Progenitor cell of endocrine pancreas (in vitro differentiated cells): ENCODE measurements around the gene PLEKHA6. TPM values are rescaled to one million over a fixed set of nuclear protein-coding genes. Genes with fewer than 3 reads are reported as not detected.
"Not testable (repeated sequence)": the region's sequence is repeated elsewhere in the genome, so short reads cannot be mapped to it uniquely, and the experiment has no call there.

Source experiments
- DNase-seq: peaks from one replicate; pipeline ENCODE4 v3.0.0; 2021; ENCODE audit warnings: low spot score; ENCODE audit not compliant: unreplicated experiment
- H3K27ac Mint-ChIP-seq: 2 replicates; pipeline ENCODE4 v1.8.0; 2021; ENCODE audit warnings: mild to moderate bottlenecking, moderate library complexity, mixed read lengths
- H3K27me3 Mint-ChIP-seq: 2 replicates; pipeline ENCODE4 v1.8.0; 2021; ENCODE audit warnings: mixed read lengths
- H3K36me3 Mint-ChIP-seq: 2 replicates; pipeline ENCODE4 v1.8.0; 2022; ENCODE audit warnings: mixed read lengths; ENCODE audit not compliant: insufficient read depth
- H3K4me1 Mint-ChIP-seq: 2 replicates; pipeline ENCODE4 v1.8.0; 2021; ENCODE audit warnings: low read depth, mixed read lengths
- H3K4me3 Mint-ChIP-seq: 2 replicates; pipeline ENCODE4 v1.8.0; 2021; ENCODE audit warnings: low read depth, mild to moderate bottlenecking, moderate library complexity, mixed read lengths
- H3K9me3 Mint-ChIP-seq: 2 replicates; pipeline ENCODE4 v1.8.0; 2021; ENCODE audit warnings: low read depth, mixed read lengths
- total RNA-seq: library from RNA; stranded (reverse); gene quantifications from 2 replicates; pipeline ENCODE4 v1.2.1, GENCODE V29; 2021
- TF ChIP-seq, protein P1 (sequence below): fragments of 200-600 bp; sonication (generic); IDR thresholded peaks from one replicate; pipeline ENCODE4 v1.5.0; 2021; ENCODE audit warnings: antibody characterized with exemption, mild to moderate bottlenecking; ENCODE audit not compliant: unreplicated experiment

The PLEKHA6 gene
- total RNA-seq, 1 donor from 2014 or later = 66.9 TPM

- no peak for DNase-seq
- no peaks in the 10 kb centered on the region for H3K27me3 Mint-ChIP-seq
- H3K9me3 Mint-ChIP-seq = no peaks in the 10 kb centered on the region
- no peak overlapping the region for H3K27ac Mint-ChIP-seq
- H3K4me3 Mint-ChIP-seq = no peak overlapping the region
- TF ChIP-seq, protein P1, sequence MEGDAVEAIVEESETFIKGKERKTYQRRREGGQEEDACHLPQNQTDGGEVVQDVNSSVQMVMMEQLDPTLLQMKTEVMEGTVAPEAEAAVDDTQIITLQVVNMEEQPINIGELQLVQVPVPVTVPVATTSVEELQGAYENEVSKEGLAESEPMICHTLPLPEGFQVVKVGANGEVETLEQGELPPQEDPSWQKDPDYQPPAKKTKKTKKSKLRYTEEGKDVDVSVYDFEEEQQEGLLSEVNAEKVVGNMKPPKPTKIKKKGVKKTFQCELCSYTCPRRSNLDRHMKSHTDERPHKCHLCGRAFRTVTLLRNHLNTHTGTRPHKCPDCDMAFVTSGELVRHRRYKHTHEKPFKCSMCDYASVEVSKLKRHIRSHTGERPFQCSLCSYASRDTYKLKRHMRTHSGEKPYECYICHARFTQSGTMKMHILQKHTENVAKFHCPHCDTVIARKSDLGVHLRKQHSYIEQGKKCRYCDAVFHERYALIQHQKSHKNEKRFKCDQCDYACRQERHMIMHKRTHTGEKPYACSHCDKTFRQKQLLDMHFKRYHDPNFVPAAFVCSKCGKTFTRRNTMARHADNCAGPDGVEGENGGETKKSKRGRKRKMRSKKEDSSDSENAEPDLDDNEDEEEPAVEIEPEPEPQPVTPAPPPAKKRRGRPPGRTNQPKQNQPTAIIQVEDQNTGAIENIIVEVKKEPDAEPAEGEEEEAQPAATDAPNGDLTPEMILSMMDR = no peak
- H3K4me1 Mint-ChIP-seq = no peaks in the 10 kb centered on the region
- peaks cover 34% of the 10 kb centered on the region for H3K36me3 Mint-ChIP-seq
Observed at GRCh38 chr1:204240233-204240632, 119.5 kb downstream of the PLEKHA6 start.

DNA sequence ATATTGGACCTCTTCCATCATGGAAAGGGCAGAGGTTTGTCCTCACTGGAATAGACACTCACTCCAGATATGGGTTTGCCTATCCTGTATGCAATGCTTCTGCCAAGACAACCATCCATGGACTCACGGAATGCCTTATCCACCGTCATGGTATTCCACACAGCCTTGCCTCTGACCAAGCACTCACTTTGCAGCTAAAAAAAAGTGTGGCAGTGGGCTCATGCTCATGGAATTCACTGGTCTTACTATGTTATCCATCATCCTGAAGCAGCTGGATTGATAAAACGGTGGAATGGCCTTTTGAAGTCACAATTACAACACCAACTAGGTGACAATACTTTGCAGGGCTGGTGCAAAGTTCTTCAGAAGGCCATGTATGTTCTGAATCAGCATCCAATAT lies 120.3 kb downstream of the PLEKHA6 start:
- Mint-ChIP-seq H3K27ac (peak overlapping the region; percentile 13), H3K36me3 (peaks cover 32% of the 10 kb centered on the region)
- H3K9me3 Mint-ChIP-seq, DNase-seq, H3K4me1 Mint-ChIP-seq, H3K4me3 Mint-ChIP-seq, H3K27me3 Mint-ChIP-seq: not testable (repeated sequence)

DNA sequence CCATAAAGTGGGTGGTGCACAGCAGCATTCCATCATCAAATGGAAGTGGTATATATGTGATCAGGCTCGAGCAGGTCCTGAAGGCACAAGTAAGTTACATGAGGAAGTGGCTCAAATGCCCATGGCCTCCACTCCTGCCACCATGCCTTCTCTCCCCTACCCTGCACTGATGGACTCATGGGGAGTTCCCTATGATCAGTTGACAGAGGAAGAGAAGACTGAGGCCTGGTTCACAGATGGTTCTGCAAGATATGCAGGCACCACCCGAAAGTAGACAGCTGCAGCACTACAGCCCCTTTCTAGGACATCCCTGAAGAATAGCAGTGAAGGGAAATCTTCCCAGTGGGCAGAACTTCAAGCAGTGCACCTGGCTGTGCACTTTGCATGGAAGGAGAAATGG lies 121.2 kb downstream of the PLEKHA6 start:
- not testable (repeated sequence) for H3K27ac Mint-ChIP-seq, H3K4me1 Mint-ChIP-seq

DNA sequence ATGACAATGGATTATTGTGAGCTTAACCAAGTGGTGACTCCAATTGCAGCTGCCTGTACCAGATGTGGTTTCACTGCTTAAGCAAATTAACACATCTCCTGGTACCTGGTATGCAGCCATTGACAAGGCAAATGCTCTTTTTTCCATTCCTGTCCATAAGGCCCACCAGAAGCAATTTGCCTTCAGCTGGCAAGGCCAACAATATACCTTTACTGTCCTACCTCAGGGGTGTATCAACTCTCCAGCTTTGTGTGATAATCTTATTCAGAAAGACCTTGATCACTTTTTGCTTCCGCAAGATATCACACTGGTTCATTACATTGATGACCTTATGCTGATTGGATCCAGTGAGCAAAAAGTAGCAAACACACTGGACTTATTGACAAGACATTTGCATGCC lies 122.2 kb downstream of the PLEKHA6 start:
- not testable (repeated sequence) for H3K4me3 Mint-ChIP-seq, H3K27ac Mint-ChIP-seq, H3K27me3 Mint-ChIP-seq, H3K9me3 Mint-ChIP-seq, H3K4me1 Mint-ChIP-seq, DNase-seq
- H3K36me3 Mint-ChIP-seq = peaks cover 36% of the 10 kb centered on the region

More for the DNA sequence above, 121.2 kb downstream of the PLEKHA6 start:
- H3K27me3 Mint-ChIP-seq, DNase-seq, H3K4me3 Mint-ChIP-seq, H3K9me3 Mint-ChIP-seq: not testable (repeated sequence)
- peaks cover 35% of the 10 kb centered on the region for H3K36me3 Mint-ChIP-seq

- DNase-seq = no peak
- Mint-ChIP-seq H3K27me3 (no peaks in the 10 kb centered on the region), H3K4me1 (no peaks in the 10 kb centered on the region), H3K36me3 (peaks cover 30% of the 10 kb centered on the region), H3K9me3 (no peaks in the 10 kb centered on the region), H3K4me3 (no peak overlapping the region), H3K27ac (peak overlapping the region; percentile 14)
- TF ChIP-seq, protein P1 = no peak
Observed at GRCh38 chr1:204232526-204232925, 127.2 kb downstream of the PLEKHA6 start.

GRCh38 chr1:204230211-204230610 lies 129.5 kb downstream of the PLEKHA6 start:
- Mint-ChIP-seq H3K4me1 (peaks cover 8% of the 10 kb centered on the region), H3K9me3 (no peaks in the 10 kb centered on the region), H3K36me3 (peaks cover 25% of the 10 kb centered on the region), H3K4me3 (no peak overlapping the region), H3K27ac (peak overlapping the region; percentile 44), H3K27me3 (no peaks in the 10 kb centered on the region)
- TF ChIP-seq, protein P1 = no peak
- no peak for DNase-seq

DNA sequence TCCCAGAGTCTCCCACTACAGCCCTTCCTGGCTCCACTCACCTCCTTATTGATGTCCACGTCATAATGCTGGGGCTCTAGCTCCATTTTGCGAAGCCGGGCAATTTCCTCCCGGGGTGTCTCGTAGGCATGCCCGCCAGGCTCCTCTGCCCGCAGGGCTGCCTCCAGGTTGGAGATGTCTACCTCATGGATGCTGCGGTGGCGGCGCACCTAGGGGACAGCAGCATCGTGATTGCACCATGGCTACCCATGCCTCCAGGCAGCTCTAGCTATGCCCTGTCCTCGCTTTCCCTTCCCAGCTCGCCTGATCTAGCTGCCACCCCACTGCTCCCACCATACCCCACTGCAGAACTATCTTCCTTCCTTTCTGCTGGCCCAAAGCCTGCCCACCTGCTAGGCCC lies 130.8 kb downstream of the PLEKHA6 start:
- no peaks in the 10 kb centered on the region for H3K9me3 Mint-ChIP-seq
- no peaks in the 10 kb centered on the region for H3K27me3 Mint-ChIP-seq
- H3K27ac Mint-ChIP-seq = no peak overlapping the region
- H3K36me3 Mint-ChIP-seq = peaks cover 23% of the 10 kb centered on the region
- TF ChIP-seq, protein P1 = no peak
- peaks cover 8% of the 10 kb centered on the region for H3K4me1 Mint-ChIP-seq
- DNase-seq = no peak
- H3K4me3 Mint-ChIP-seq = no peak overlapping the region
